ENCODE data around the gene SVOPL. TPM values are rescaled to one million over a fixed set of nuclear protein-coding genes. Genes with fewer than 3 reads are reported as not detected.
"Not testable (repeated sequence)": the region's sequence is repeated elsewhere in the genome, so short reads cannot be mapped to it uniquely, and the experiment has no call there.

The SVOPL gene
- polyA plus RNA-seq, 3 donors, result 0.05 TPM; not detected in 2

- no peak overlapping the region for H3K27ac ChIP-seq (ENCODE audit: low read depth, low read length)
- WGBS, 3 donors, result 94 to 97% (median 95%) methylated on average over 9 of the region's 9 CpGs
Measured at GRCh38 chr7:138712652-138713051, 11.5 kb upstream of the SVOPL start.

- H3K27ac ChIP-seq (ENCODE audit: low read depth, low read length), result no peak overlapping the region
- 62 to 77% (median 71%) methylated on average over 15 of the region's 15 CpGs for WGBS, 3 donors
Measured at GRCh38 chr7:138710536-138711385, 9.6 kb upstream of the SVOPL start.

GRCh38 chr7:138705167-138705566 is 4.0 kb upstream of the SVOPL start:
- no peak overlapping the region for H3K27ac ChIP-seq (ENCODE audit: low read depth, low read length)
- WGBS, 3 donors, result 34 to 70% (median 40%) methylated on average over 7 of the region's 7 CpGs

DNA sequence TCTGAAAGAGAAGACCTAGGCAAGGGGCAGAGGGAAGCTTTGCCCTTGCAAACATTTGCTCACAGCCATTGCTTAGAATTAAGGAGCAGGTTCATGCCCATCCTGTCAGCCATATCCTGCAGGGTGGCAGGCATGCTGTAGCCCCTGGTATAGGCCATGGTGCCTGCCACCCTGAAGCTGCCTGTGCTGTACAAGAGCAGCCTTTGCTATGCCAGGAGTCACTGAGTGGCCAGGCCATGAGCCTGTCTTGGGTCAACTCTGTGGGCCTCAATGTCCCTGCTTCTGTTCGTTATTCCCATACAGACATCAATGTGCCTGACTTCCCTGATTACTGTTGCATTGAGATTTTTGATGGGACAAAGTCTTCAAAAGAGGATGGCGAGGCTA is 368 bp upstream of the SVOPL start:
- H3K27ac ChIP-seq (ENCODE audit: low read depth, low read length), result no peak overlapping the region
- WGBS, 3 donors, result 82 to 96% (median 92%) methylated on average over 2 of the region's 2 CpGs

DNA sequence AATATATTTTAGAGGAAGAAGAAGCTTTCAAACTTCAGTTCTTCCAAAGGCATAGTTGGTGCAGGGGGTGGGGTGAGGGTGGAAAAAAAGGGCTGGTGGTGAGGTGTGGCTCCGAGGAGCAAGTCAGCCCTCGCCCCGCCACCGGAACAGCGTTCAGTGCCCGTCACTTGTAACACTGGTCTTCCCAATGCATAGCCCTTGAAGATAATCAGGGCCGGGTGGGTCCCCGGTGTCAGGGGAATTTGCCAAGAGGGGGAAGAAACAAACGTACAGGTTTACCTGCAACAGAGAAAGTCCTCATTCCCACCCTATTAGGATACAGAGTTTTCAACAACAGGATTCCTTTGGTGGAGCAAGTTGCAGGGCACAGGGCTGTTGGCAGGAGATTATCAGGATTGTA is 1.5 kb downstream of the SVOPL start:
- H3K27ac ChIP-seq (ENCODE audit: low read depth, low read length), result no peak overlapping the region
- WGBS, 3 donors, result 85 to 89% (median 86%) methylated on average over 9 of the region's 9 CpGs

DNA sequence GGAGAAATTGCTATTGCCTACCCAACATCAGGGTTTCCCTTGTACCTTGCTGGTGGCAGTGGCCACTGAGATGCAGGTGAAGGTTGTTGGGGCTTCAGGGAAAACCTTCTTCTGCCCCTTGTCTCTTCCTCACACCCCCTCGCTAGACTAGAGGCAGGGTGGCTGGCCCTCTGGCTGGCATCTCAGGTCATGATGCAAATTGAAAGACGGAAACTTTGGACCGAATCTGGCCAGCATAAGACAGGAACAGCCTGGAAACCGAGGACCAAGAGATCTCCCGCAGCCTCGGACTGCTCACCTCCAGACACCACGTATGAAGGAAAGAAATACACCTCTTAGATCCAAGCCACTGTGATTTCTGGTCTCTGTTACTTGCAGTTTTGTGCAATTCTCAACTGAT is 2.9 kb downstream of the SVOPL start:
- no peak overlapping the region for H3K27ac ChIP-seq (ENCODE audit: low read depth, low read length)
- WGBS, 3 donors, result 90 to 95% (median 95%) methylated on average over 7 of the region's 7 CpGs

GRCh38 chr7:138697535-138698182 is 3.5 kb downstream of the SVOPL start:
- 63 to 90% (median 88%) methylated on average over 2 of the region's 2 CpGs for WGBS, 3 donors
- no peak overlapping the region for H3K27ac ChIP-seq (ENCODE audit: low read depth, low read length)

DNA sequence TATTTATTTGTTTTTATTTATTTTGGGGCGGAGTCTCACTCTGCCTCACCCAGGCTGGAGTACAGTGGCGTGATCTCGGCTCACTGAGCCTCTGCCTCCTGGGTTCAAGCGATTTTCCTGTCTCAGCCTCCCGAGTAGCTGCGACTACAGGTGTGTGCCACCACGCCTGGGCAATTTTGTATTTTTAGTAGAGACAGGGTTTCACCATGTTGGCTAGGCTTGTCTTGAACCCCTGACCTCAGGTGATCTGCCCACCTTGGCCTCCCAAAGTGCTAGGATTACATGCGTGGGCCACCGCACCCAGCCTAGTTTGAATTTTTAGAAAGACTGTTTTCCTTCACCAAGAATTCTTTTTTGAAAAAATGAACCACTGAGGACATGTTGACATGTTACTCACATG is 5.4 kb downstream of the SVOPL start:
- not testable (repeated sequence) for H3K27ac ChIP-seq (ENCODE audit: low read depth, low read length)
- WGBS, 3 donors, result 91 to 93% (median 92%) methylated on average over 9 of the region's 9 CpGs

DNA sequence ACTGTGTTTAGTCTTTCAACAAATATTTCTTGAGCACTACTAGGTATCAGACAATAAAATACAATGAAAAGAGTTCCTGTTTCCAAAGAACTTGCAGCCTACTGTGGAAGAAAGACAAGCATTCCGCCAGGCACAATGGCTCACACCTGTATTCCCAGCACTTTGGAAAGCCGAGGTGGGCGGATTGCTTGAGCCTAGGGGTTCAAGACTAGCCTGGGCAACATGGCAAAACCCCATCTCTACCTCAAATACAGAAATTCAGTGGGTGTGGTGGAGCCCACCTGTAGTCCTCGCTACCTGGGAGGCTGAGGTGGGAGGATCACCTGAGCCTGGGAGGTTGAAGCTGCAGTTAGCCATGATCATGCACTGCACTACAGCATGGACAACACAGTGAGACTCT is 6.1 kb downstream of the SVOPL start:
- H3K27ac ChIP-seq (ENCODE audit: low read depth, low read length), result no peak overlapping the region
- WGBS, 3 donors, result 86 to 95% (median 94%) methylated on average over 4 of the region's 4 CpGs

DNA sequence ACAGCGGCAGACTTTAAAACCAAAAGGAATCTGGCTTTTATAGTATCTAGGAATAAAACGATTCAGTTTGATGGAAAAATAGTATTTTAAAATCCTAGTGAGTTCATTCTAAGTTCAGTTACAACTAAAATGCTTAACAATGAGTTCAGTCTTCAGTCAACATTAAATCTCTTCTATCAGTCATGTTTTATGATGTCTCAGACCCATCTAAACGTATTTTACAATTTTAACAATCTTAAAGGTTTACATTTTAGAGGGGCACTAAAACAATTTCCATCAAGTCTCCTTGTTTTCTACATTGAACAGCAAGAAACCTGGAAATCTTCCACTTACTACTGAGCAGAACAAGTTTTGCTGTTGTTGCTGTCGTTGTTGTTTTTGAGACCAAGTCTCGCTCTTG is 10.0 kb downstream of the SVOPL start:
- H3K27ac ChIP-seq (ENCODE audit: low read depth, low read length), result no peak overlapping the region
- 73 to 85% (median 82%) methylated on average over 5 of the region's 5 CpGs for WGBS, 3 donors

DNA sequence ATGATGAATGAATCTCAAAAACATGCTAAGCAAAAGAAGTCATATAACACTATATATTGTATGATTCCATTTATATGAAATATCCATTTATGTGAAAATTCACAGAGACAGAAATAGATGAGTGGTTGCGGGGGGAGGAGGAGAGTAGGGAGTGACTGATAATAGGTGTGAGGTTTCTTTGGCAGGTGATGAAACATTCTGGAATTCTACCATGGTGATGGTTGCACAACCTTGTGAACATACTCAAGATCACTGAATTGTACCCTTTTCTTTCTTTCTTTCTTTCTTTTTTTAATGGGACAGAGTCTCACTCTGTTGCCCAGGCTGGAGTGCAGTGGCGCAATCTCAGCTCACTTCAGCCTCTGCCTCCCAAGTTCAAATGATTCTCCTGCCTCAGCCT is 10.7 kb downstream of the SVOPL start:
- no peak overlapping the region for H3K27ac ChIP-seq (ENCODE audit: low read depth, low read length)
- WGBS, 3 donors, result 87 to 89% (median 89%) methylated on average over 2 of the region's 2 CpGs

- WGBS, 3 donors, result 87 to 94% (median 89%) methylated on average over 6 of the region's 6 CpGs
- H3K27ac ChIP-seq (ENCODE audit: low read depth, low read length), result not testable (repeated sequence)
Measured at GRCh38 chr7:138688037-138688436, 13.1 kb downstream of the SVOPL start.

GRCh38 chr7:138684340-138684739 is 16.8 kb downstream of the SVOPL start:
- H3K27ac ChIP-seq (ENCODE audit: low read depth, low read length), result no peak overlapping the region
- 60 to 85% (median 85%) methylated on average over 3 of the region's 3 CpGs for WGBS, 3 donors

GRCh38 chr7:138679793-138680192 is 21.4 kb downstream of the SVOPL start:
- WGBS, 3 donors, result 69 to 82% (median 70%) methylated on average over 5 of the region's 5 CpGs
- no peak overlapping the region for H3K27ac ChIP-seq (ENCODE audit: low read depth, low read length)

- no peak overlapping the region for H3K27ac ChIP-seq (ENCODE audit: low read depth, low read length)
Measured at GRCh38 chr7:138670594-138670993, 30.6 kb downstream of the SVOPL start.

DNA sequence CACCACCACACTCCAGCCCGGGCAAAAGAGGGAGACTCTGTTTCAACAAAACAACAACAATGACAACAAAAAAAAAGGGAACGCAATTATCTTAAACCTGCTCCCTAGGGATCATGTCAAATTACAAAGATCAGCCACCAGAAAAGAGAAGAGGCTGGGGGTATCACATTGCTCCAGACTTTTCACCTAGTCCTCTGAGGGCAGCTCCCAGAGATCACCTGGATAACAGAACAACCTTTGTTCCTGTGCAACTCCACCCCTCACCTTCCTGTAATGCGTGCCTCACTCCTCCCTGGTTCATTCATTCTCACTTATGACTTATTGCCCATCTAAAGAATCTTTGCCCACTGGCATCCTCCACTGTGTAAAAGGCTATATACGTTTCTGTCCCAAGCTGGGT is 31.8 kb downstream of the SVOPL start:
- no peak overlapping the region for H3K27ac ChIP-seq (ENCODE audit: low read depth, low read length)
- 66 to 83% (median 66%) methylated on average over 4 of the region's 4 CpGs for WGBS, 3 donors

- H3K27ac ChIP-seq (ENCODE audit: low read depth, low read length), result no peak overlapping the region
- 86 to 90% (median 87%) methylated on average over 3 of the region's 3 CpGs for WGBS, 3 donors
Measured at GRCh38 chr7:138668946-138669345, 32.2 kb downstream of the SVOPL start.

GRCh38 chr7:138668229-138668596 is 32.9 kb downstream of the SVOPL start:
- 92 to 95% (median 94%) methylated on average over 2 of the region's 2 CpGs for WGBS, 3 donors
- H3K27ac ChIP-seq (ENCODE audit: low read depth, low read length), result no peak overlapping the region

- WGBS, 3 donors, result 77 to 95% (median 84%) methylated on average over 6 of the region's 6 CpGs
- no peak overlapping the region for H3K27ac ChIP-seq (ENCODE audit: low read depth, low read length)
Measured at GRCh38 chr7:138667535-138668228, 33.5 kb downstream of the SVOPL start.
